Measurements from ENCODE around the gene STARD3.

DNA sequence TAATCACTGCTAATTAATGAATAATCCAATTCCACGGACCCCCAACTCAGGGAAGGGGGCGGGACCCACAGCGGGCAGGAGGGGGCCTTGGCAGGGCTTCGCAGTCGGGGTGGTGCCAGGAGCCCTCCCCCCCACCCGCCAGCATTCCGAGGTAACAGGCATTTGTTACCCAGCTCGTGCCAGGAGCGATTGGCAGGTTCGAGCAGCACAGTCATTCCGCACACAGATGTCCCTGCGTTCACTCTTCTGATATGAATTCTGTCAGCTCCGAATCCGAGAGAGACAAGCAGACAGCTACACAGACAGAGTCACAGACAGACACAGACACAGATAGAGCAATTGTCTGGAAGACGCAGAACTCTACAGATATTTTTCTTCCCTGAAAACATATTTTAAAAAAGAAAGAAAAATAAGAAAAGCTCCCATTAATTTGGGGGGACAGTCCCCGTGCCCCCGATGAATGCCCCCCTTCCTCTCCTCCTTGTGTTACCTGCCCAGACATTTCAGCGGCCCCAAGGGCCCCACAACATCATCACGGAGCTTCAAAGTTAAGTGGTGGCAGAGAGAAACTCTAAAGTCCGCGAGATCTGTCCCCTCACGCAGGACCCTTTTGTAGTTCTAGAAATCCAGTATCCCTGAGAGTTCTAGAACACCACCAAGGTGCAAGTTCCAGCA, 39.4 kb upstream of the STARD3 start:
- TF ChIP-seq CBFB (CRISPR knock-in tag; IDR thresholded peaks at IDR 0.05; ENCODE audit: low read depth) = no peak
- TF ChIP-seq, protein P1, sequence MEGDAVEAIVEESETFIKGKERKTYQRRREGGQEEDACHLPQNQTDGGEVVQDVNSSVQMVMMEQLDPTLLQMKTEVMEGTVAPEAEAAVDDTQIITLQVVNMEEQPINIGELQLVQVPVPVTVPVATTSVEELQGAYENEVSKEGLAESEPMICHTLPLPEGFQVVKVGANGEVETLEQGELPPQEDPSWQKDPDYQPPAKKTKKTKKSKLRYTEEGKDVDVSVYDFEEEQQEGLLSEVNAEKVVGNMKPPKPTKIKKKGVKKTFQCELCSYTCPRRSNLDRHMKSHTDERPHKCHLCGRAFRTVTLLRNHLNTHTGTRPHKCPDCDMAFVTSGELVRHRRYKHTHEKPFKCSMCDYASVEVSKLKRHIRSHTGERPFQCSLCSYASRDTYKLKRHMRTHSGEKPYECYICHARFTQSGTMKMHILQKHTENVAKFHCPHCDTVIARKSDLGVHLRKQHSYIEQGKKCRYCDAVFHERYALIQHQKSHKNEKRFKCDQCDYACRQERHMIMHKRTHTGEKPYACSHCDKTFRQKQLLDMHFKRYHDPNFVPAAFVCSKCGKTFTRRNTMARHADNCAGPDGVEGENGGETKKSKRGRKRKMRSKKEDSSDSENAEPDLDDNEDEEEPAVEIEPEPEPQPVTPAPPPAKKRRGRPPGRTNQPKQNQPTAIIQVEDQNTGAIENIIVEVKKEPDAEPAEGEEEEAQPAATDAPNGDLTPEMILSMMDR (IDR thresholded peaks at IDR 0.05) = no peak
- no peak for TF ChIP-seq PRDM15 (CRISPR knock-in tag; IDR thresholded peaks at IDR 0.05)
- no peak for TF ChIP-seq ZNF219 (CRISPR knock-in tag; IDR thresholded peaks at IDR 0.05; ENCODE audit: borderline replicate concordance)
- no peak for TF ChIP-seq ATF1 (CRISPR knock-in tag; IDR thresholded peaks at IDR 0.05)
- TF ChIP-seq NFYB (CRISPR knock-in tag; conservative IDR thresholded peaks at IDR 0.05; ENCODE audit: low read depth) = no peak
- TF ChIP-seq, protein P2, sequence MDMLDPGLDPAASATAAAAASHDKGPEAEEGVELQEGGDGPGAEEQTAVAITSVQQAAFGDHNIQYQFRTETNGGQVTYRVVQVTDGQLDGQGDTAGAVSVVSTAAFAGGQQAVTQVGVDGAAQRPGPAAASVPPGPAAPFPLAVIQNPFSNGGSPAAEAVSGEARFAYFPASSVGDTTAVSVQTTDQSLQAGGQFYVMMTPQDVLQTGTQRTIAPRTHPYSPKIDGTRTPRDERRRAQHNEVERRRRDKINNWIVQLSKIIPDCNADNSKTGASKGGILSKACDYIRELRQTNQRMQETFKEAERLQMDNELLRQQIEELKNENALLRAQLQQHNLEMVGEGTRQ (CRISPR knock-in tag; IDR thresholded peaks at IDR 0.05) = no peak
- TF ChIP-seq MXD4 (CRISPR knock-in tag; IDR thresholded peaks at IDR 0.05; ENCODE audit: borderline replicate concordance) = no peak
- no peak for TF ChIP-seq TEAD4 (CRISPR knock-in tag; IDR thresholded peaks at IDR 0.05)
